Fibroblast of upper back skin (primary cell): ENCODE results near the gene SPRED2.

Source experiments
- DNase-seq: peaks from one replicate; pipeline ENCODE4 v3.0.0-alpha.2; 2013

Gene SPRED2

DNA sequence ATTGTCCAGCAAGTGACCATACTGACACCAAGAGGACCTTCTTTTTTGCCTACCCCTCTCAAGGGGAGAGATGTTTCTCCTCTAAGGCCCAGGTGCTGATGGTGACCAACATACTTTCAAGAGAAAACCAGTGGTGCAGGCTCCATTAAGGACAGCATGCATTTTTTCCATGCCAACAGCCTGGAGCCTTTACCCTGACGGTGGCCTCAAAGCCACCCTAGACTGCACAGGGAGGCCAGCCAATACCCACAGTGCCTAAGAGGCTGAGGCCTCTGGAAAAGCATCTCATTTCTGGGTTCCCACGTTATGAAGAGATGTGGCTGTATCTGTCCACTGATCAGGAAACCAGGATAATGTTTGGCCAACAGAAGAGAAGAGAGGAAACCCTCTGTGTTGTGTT lies 19.3 kb downstream of the SPRED2 start:
- no peak for DNase-seq

DNA sequence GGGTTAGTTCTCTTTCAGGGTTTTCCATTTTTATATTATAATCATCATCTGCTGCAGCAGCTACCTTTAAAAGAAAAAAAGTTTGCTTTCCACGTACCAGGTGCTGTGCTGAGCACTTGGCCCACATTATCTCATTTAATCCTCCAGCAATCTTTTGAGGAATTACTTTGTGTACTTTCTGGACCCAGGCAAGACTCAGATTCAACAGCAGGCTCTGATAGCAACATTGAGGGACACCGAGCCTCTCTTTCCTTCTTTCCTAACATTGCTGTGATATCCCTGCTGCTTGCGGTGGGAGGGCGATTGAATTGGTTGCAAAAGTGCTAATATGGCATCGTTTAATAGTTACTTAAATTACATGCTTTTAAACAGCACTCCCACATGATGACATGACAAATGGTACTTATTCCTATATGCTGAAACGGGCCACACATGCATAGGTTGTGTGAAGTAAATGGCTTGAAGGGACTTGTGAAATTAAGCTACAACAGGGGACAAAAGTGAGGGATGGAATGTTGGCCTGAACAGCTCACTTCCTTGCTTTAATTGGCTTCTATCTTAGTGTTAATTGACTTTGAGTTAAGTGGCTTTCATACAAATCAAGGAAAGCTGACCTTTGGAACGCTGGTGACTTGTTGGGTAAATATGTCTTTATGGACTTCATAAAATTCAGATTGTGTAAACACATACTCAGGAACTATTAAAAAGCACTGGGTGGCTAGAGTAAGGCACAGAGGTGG lies 21.2 kb downstream of the SPRED2 start:
- no peak for DNase-seq

- no peak for DNase-seq
Observed at GRCh38 chr2:65409045-65409444, 23.4 kb downstream of the SPRED2 start.

DNA sequence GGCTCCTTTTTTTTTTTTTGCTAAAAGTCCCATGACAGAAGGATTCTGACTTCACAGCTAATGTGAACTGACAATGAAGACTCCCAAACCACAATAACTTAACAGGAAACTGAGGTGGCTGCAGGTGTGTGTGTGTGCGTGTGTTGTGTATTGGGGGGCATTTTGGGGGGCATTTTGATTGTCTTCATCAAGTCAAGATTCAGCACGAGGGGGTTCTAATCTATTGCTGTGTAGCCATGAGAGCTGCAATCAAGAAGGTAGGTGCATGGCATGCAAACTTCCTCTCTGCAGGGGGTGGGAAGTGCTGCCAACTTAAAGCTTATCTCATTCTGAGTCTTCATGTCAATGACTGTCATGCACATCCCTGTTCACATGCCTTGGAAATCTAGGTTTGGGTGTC lies 25.2 kb downstream of the SPRED2 start:
- no peak for DNase-seq

GRCh38 chr2:65404988-65405697 lies 27.3 kb downstream of the SPRED2 start:
- no peak for DNase-seq

GRCh38 chr2:65403529-65403915 lies 28.9 kb downstream of the SPRED2 start:
- no peak for DNase-seq

DNA sequence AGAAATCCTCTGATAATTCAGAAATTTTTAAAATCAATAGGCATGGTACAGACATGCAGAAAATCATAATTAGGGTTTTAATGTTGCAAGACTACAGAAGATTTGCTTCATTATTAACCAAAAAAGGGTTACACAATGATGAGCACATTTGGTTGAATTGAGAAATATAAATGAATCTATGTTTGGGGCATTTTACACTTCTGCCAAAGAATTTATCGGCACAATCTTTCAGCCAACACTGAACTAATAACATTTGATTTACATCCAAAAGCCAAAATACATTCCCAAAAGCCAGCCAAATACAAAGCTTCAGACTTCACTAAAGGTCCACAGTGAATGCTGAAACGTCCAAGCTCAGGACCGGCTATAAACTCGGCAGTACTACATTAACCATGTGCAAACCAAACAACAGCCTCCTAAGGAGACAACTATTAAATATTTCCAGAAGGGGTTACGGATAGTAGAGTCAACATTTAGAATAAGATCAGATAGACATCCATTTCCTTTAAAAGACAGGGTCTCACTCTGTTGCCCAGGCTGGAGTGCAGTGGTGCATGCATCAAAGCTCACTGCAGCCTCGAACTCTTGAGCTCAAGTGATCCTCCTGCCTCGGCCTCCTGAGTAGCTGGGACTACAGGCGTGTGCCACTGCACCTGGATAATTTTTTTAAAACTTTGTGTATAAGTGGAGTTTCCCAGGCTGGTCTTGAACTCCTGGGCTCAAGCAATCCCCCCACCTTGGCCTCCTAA lies 29.4 kb downstream of the SPRED2 start:
- DNase-seq = peak; percentile 66

GRCh38 chr2:65402323-65402722 lies 30.1 kb downstream of the SPRED2 start:
- DNase-seq = peak; percentile 55

- DNase-seq = peak; percentile 24
Observed at GRCh38 chr2:65397122-65397521, 35.3 kb downstream of the SPRED2 start.

GRCh38 chr2:65396348-65397026 lies 35.9 kb downstream of the SPRED2 start:
- peak; percentile 21 for DNase-seq

DNA sequence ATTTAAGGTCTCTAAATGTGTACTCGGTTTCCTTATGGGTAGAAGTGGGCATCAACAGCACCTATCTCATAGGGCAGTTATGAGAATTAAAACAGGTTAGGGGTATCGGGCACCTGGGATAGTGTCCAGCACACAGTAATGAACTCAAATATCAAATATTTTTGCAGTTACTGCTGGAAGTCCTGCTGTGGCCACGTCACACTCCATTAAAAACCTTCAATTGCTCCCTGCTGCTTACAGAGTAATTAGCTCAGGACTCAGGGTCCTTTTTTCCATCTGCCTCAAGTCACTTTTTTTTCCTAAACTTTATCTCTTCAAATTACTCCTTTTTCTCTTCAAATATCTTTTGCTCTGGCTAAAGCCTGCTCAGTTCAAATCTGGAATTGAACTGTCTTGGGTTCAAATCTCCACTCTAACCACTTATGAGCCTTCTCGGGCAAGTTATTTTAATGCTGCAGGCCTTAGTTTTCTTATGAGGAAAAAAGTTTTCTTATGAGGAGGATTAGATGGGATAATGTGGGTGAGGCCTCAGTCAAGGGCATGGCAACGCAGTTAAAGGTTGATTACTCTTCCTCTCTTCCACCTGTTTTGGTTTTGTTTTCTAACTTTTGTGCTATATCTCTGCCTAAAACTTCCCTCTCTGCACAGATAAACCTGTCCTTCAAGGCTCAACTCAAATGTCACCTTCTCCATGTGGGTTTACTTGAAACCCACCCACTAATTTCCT lies 36.6 kb downstream of the SPRED2 start:
- no peak for DNase-seq

- no peak for DNase-seq
Observed at GRCh38 chr2:65393743-65394422, 38.5 kb downstream of the SPRED2 start.

DNA sequence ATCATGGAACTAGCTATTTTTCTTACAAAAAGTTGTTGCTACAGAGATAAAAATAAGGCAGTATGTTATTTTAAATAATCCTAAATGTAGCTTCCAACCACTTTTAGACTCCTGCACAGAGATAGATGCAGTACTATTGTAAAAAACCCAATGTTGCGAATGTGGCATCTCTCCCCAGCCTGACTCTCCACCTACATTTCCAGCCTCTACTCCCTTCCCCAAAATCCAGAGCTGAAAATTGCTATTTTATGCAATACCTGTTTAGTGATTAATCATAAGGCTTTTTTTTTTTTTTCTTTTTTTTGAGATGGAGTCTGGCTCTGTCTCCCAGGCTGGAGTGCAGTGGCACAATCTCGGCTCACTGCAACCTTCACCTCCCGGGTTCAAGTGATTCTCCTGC lies 39.4 kb downstream of the SPRED2 start:
- no peak for DNase-seq

DNA sequence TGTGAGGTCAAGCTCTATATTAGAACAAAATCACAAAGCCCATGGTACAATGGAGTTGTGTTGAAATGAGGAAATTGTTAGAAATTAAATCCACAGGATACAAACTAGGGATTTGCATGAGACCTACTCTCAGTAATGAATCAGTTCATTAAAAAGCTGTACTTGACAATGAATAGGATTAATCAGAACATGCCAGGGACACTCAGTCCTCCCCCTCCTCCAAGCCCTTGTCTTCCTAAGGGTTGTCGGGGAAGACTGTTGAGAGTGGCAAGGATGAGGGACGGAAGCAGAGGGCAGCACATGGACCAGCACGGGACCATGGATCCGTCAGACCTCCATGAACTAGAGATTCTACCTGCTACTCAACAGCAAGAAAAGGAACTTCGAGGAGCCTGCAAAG lies 39.8 kb downstream of the SPRED2 start:
- no peak for DNase-seq

GRCh38 chr2:65390134-65390533 lies 42.3 kb downstream of the SPRED2 start:
- no peak for DNase-seq

DNA sequence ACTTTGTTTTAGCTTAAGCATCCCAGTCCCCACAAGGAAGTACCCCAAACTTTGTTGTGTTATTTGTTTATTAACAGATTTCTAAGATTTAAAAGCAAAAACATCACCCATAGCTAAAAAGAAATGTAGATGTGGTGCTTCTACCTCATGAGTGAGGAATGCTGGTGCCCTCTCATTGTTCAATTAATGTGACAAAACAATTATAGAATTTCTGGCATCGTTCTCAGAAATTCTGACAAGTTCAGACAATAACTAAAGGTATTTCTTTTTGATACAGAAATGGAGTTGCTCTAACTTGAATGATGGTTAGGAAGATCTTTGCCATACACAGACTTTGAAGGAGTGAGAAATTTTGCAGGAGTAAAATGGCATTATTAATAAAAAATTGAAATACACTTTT lies 42.9 kb downstream of the SPRED2 start:
- DNase-seq = no peak

DNA sequence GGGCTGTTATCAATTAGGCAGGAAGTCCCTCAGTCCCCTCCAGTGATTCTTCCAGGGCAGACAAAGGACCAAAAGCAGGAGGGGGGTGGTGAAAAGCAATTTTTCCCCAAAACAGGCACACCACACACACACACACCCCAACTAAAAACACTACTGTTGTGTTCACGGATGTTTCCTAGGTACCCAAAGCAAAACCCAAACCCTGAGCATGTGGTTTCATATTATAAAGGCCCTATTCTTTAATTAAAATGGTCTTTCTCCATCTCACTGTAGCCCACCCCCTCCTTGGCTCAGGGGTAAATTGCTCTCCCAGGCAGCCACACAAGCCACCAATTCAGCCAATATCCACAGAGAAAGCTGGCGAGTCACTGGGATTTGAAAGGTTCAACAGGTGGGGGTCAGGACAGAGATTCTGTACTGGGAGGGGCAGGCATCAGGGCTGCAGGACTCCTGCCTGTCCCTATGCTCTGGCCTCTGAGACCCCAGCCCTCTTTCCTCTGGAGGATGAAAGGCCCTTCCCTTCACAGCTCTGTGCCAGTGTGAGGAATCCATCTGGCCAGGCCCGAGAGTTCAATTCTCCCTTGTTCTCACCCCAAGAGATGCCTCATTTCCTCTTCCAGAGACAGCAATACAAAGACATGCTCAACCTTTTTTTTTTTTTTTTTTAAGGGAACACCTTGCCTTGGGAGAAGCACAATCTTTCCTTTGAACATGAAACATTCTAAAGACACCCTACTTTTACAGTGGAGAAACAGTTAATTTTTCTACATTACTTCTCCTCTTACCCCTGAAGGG lies 43.6 kb downstream of the SPRED2 start:
- DNase-seq = no peak

- DNase-seq = no peak
Observed at GRCh38 chr2:65388051-65388531, 44.3 kb downstream of the SPRED2 start.

- no peak for DNase-seq
Observed at GRCh38 chr2:65386989-65387388, 45.4 kb downstream of the SPRED2 start.

DNA sequence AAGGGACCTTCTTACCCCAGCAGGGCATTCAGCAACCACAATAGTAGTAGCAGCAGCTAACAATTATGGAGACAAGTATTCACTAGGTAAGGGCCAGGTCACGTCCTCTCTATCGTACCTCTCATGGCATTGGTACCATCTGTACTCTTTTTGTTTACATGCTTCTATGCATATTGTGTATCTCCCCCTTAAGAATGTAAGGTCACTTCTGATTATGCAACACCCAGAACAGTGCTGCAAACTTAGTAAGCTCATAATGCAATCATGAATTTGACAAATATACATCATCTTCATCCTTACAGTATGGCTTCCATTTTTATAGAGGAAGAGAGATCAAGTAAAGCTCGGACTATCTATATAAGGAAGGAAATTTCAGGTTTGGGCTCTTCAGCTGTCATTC lies 46.1 kb downstream of the SPRED2 start:
- DNase-seq = no peak
